Muscle layer of colon (tissue), 2 donors: ENCODE data around the gene PRKAA1.
"Not testable (repeated sequence)": the region's sequence is repeated elsewhere in the genome, so short reads cannot be mapped to it uniquely, and the experiment has no call there.

Experiments used
- H3K27ac ChIP-seq: one replicate; pipeline ENCODE4 v1.7.0; 2013; ENCODE audit warnings: low read depth, mild to moderate bottlenecking, low read length, moderate library complexity
- H3K27me3 ChIP-seq, 2 donors: one replicate each; pipeline ENCODE4 v1.7.0; 2013; ENCODE audit warnings: low read length in 2 of 2, mild to moderate bottlenecking in 2 of 2; ENCODE audit not compliant: insufficient read depth in 2 of 2, control insufficient read depth in 1 of 2
- H3K36me3 ChIP-seq: one replicate; pipeline ENCODE4 v1.7.0; 2013; ENCODE audit warnings: mild to moderate bottlenecking, low read length; ENCODE audit not compliant: insufficient read depth
- H3K4me1 ChIP-seq: one replicate; pipeline ENCODE4 v1.7.0; 2013; ENCODE audit warnings: mild to moderate bottlenecking, low read length; ENCODE audit not compliant: insufficient read depth
- H3K4me3 ChIP-seq, 2 donors: one replicate each; pipeline ENCODE4 v1.7.0; 2013; ENCODE audit warnings: low read length in 2 of 2, low read depth in 1 of 2, mild to moderate bottlenecking in 1 of 2, moderate library complexity in 1 of 2
- H3K9ac ChIP-seq: one replicate; pipeline ENCODE4 v1.7.0; 2013; ENCODE audit warnings: low read length
- H3K9me3 ChIP-seq: one replicate; pipeline ENCODE4 v1.7.0; 2013; ENCODE audit warnings: mild to moderate bottlenecking, low read length
- donor health status: abdominal sarcoma.
- donor health status: Adenocarcinoma of cecum.

The PRKAA1 gene

DNA sequence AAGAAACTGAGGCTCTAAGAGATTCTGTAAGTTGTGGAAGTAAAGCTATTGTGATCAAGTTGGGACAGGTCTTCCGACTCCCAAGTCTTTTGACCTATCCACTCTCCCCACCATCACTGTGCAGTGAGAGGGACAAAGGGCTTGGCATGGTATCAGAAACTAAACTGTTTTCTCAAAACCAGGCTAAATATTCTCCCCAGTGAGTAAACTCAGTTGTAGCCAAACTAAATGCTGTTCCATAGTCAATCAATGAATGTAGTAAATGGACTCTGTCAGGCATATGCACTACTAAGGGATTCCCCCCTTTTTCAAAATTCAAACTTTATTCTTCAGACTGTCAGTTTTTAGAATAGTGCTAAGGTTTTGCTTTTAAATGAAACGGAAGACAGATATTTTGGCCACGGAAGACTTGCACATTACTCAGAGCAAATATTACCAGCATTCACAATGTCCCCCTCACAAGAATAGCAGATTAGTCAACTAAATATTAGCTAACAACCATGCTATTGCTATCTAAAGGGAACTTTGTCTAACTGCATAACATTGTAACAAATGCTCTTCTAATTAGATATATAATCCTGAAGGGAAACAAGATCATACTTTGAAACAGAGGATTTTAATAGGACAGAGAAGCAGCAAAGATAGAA, 7.1 kb downstream of the PRKAA1 start:
- peaks cover 10% of the 10 kb centered on the region for H3K4me1 ChIP-seq
- no peak overlapping the region for H3K27ac ChIP-seq
- H3K27me3 ChIP-seq = no peaks in the 10 kb centered on the region
- H3K9ac ChIP-seq = no peak overlapping the region
- H3K4me3 ChIP-seq = no peak overlapping the region
- H3K36me3 ChIP-seq = no peaks in the 10 kb centered on the region
- H3K9me3 ChIP-seq = no peaks in the 10 kb centered on the region

- not testable (repeated sequence) for H3K36me3 ChIP-seq, H3K27me3 ChIP-seq, H3K9me3 ChIP-seq, H3K9ac ChIP-seq, H3K27ac ChIP-seq, H3K4me3 ChIP-seq
- H3K4me1 ChIP-seq = peaks cover 14% of the 10 kb centered on the region
Measured at GRCh38 chr5:40788941-40789340, 9.2 kb downstream of the PRKAA1 start.

- Histone ChIP-seq H3K4me3 (no peak overlapping the region), H3K9ac (no peak overlapping the region), H3K27me3 (no peaks in the 10 kb centered on the region), H3K4me1 (peaks cover 14% of the 10 kb centered on the region), H3K9me3 (no peaks in the 10 kb centered on the region), H3K27ac (no peak overlapping the region), H3K36me3 (no peaks in the 10 kb centered on the region)
Measured at GRCh38 chr5:40787986-40788385, 10.2 kb downstream of the PRKAA1 start.

DNA sequence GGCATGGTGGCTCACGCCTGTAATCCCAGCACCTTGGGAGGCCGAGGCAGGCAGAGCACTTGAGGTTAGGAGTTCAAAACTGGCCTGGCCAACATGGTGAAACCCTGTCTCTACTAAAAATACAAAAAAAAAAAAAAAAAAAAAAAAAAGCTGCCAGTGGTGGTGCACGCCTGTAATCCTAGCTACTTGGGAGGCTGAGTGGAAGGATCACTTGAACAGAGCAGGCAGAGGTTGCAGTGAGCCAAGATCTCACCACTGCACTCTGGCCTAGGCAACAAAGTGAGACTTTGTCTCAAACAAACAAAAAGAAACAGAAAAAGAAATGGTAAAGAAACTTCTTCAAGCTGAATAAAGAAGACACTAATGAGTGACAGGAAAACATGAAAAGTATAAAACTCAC, 11.5 kb downstream of the PRKAA1 start:
- not testable (repeated sequence) for H3K9me3 ChIP-seq, H3K9ac ChIP-seq, H3K27ac ChIP-seq, H3K27me3 ChIP-seq, H3K4me3 ChIP-seq, H3K36me3 ChIP-seq
- H3K4me1 ChIP-seq = peaks cover 13% of the 10 kb centered on the region

DNA sequence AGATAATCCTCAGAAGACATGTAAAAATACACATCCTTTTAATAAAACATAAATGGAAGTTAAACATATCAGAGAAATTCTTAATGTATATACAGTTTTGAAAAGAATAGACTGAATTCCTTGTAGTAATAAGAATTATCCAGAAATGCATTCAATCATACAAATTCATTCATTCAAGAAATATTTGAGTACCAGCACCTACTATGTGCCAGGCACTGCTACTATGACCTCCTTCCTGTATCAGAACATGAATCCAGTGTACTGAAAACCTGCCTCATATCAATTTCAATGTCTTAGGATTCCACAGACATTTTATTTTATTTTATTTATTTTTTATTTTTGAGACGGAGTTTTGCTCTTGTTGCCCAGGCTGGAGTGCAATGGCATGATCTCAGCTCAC, 13.3 kb downstream of the PRKAA1 start:
- H3K36me3 ChIP-seq = no peaks in the 10 kb centered on the region
- H3K9me3 ChIP-seq = no peaks in the 10 kb centered on the region
- H3K27ac ChIP-seq = no peak overlapping the region
- no peak overlapping the region for H3K9ac ChIP-seq
- no peaks in the 10 kb centered on the region for H3K27me3 ChIP-seq
- H3K4me1 ChIP-seq = peaks cover 4% of the 10 kb centered on the region
- H3K4me3 ChIP-seq = no peak overlapping the region

- Histone ChIP-seq H3K4me1 (peaks cover 4% of the 10 kb centered on the region), H3K27ac (no peak overlapping the region), H3K27me3 (no peaks in the 10 kb centered on the region), H3K9ac (no peak overlapping the region), H3K9me3 (no peaks in the 10 kb centered on the region), H3K36me3 (no peaks in the 10 kb centered on the region), H3K4me3 (no peak overlapping the region)
Measured at GRCh38 chr5:40784027-40784653, 14.0 kb downstream of the PRKAA1 start.

DNA sequence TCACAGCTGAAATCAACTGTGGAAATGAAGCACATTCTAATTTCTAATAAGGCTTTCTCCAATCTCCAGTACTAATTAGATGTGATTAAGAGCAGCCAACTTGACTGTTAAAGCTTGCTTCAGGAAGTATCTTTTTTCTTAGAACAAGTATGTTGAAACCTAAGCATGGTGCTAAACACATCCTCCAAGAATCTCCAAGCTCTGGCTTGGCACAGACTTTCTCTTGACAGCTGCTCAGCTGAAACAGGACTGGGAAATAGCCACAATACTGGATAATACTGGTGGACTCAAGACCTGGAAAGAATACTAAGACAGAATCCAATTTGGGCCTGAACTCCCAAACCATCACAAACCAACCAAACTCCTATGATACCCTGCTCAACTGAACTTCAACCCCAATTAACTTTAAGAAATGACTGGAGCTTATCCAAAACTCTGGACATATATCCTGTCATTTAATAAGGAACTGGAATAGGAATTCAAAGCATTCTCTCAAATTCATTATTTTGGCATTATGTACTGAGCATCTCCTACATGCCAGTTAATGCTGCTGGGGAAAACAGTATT, 16.2 kb downstream of the PRKAA1 start:
- Histone ChIP-seq H3K27ac (no peak overlapping the region), H3K4me3 (no peak overlapping the region), H3K9ac (no peak overlapping the region), H3K36me3 (no peaks in the 10 kb centered on the region), H3K4me1 (peaks cover 4% of the 10 kb centered on the region), H3K9me3 (no peaks in the 10 kb centered on the region), H3K27me3 (no peaks in the 10 kb centered on the region)

DNA sequence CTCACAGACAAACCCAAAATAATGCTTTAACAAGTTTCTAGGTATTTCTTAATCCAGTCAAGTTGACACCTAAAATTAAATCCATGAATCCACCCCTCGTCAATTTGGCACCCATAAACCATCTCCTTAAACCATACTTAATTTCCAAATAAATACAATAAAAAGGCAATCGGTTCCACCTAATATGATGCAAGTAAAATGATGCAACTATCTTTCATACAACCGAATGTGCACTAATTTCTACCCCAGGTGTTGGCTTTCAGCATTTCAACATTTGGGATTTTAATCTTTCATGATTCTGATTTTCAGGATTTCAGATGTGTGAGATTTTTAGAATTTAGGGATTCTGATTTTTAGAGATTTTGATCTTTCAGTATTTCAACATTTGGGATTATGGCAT, 17.3 kb downstream of the PRKAA1 start:
- H3K9ac ChIP-seq = no peak overlapping the region
- no peak overlapping the region for H3K4me3 ChIP-seq
- no peaks in the 10 kb centered on the region for H3K27me3 ChIP-seq
- H3K9me3 ChIP-seq = no peaks in the 10 kb centered on the region
- peaks cover 9% of the 10 kb centered on the region for H3K4me1 ChIP-seq
- no peak overlapping the region for H3K27ac ChIP-seq
- H3K36me3 ChIP-seq = peaks cover 10% of the 10 kb centered on the region

DNA sequence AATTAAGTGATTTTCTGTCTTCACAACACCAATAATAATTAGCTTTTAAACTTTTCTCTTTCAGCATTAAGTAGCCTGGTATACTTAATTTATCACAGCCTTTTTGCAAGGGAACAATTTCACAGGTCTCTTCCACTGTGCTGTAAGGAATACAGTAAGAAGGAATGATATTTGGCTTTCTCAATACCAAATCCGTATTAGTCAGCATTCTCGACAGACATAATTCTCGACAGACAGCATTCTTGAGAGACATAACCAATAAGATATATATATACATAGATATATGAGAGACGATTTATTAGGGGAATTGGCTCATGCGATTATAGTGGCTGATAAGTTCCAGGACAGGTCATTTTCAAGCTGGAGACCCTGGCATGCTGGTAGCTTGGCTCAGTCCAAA, 18.0 kb downstream of the PRKAA1 start:
- Histone ChIP-seq H3K9me3 (no peaks in the 10 kb centered on the region), H3K36me3 (peaks cover 16% of the 10 kb centered on the region), H3K9ac (no peak overlapping the region), H3K27ac (no peak overlapping the region), H3K27me3 (no peaks in the 10 kb centered on the region), H3K4me1 (peaks cover 15% of the 10 kb centered on the region), H3K4me3 (no peak overlapping the region)

- no peak overlapping the region for H3K27ac ChIP-seq
- peaks cover 19% of the 10 kb centered on the region for H3K36me3 ChIP-seq
- H3K9ac ChIP-seq = no peak overlapping the region
- H3K4me3 ChIP-seq = no peak overlapping the region
- peaks cover 15% of the 10 kb centered on the region for H3K4me1 ChIP-seq
- no peaks in the 10 kb centered on the region for H3K9me3 ChIP-seq
- H3K27me3 ChIP-seq = no peaks in the 10 kb centered on the region
Measured at GRCh38 chr5:40779561-40779960, 18.6 kb downstream of the PRKAA1 start.

GRCh38 chr5:40778133-40778532, 20.0 kb downstream of the PRKAA1 start:
- Histone ChIP-seq H3K36me3 (peaks cover 28% of the 10 kb centered on the region), H3K27ac (no peak overlapping the region), H3K9ac (no peak overlapping the region), H3K27me3 (no peaks in the 10 kb centered on the region), H3K4me1 (peaks cover 11% of the 10 kb centered on the region), H3K4me3 (no peak overlapping the region), H3K9me3 (no peaks in the 10 kb centered on the region)

DNA sequence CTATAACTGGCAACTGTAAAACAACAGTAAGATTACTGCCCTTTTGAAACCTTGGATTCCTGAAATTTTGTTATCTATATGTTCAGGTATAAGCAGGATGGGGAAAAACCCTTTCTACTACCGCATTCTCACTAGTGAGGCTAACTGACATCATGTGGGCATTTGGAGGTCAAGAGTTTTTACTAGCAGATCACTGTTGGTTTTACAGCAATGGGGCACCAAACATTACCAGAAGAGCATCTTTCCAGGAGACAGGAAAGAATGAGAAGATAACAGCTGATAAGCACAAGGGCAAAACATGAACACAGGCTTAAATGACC, 21.6 kb downstream of the PRKAA1 start:
- H3K4me1 ChIP-seq = peaks cover 11% of the 10 kb centered on the region
- no peaks in the 10 kb centered on the region for H3K9me3 ChIP-seq
- no peaks in the 10 kb centered on the region for H3K27me3 ChIP-seq
- H3K36me3 ChIP-seq = peaks cover 34% of the 10 kb centered on the region
- no peak overlapping the region for H3K4me3 ChIP-seq
- no peak overlapping the region for H3K27ac ChIP-seq
- no peak overlapping the region for H3K9ac ChIP-seq
